Endothelial cell of umbilical vein (primary cell): ENCODE data around the gene MBNL2. TPM values are rescaled to one million over a fixed set of nuclear protein-coding genes. Genes with fewer than 3 reads are reported as not detected.

Experiments
- BruUV-seq: library from RNA; stranded (reverse); fragments of 400-500 nt; replicated peaks from 2 replicates; lab custom pipeline; 2021; lab: Mats Ljungman, UMichigan
- CTCF ChIA-PET: fragments of 300-600, 350-600 bp; sonication (Branson Sonifier 250); formaldehyde crosslinking; loops from one replicate; lab custom pipeline; 2021; ENCODE audit warnings: antibody characterized with exemption, inconsistent platforms; lab: Charles Lee
- POLR2A ChIA-PET: fragments of 300-600, 350-600 bp; sonication (Branson Sonifier 250); formaldehyde crosslinking; loops from one replicate; lab custom pipeline; 2021; ENCODE audit warnings: antibody characterized with exemption, inconsistent platforms; lab: Charles Lee
- DNase-seq: peaks from one replicate; pipeline ENCODE4 v3.0.0-alpha.2; 2011; ENCODE audit warnings: low read depth, low spot score
- FAIRE-seq: peaks from 2 replicates; lab custom pipeline; 2011; peaks lifted over from hg19 to GRCh38; lab: Jason Lieb, UNC
- H2AFZ ChIP-seq: 2 replicates; pipeline ENCODE4 v1.6.0; 2012; ENCODE audit warnings: low read depth, low read length, control low read depth, inconsistent platforms
- H3K27ac ChIP-seq: 2 replicates; pipeline ENCODE4 v1.5.1; 2011; ENCODE audit warnings: low read depth, mild to moderate bottlenecking, control low read depth, low read length, moderate library complexity; ENCODE audit not compliant: insufficient read depth
- H3K27me3 ChIP-seq, 2 experiments: 2 replicates each; pipeline versions ENCODE4 v1.6.0 to v1.6.1; 2011; ENCODE audit warnings: low read length in 2 of 2, mixed read lengths in 1 of 2; ENCODE audit not compliant: control insufficient read depth in 2 of 2, insufficient read depth in 2 of 2
- H3K36me3 ChIP-seq, 2 experiments: 2 replicates in 1 of 2; 3 replicates in 1 of 2; pipeline ENCODE4 v1.5.1; 2011; ENCODE audit warnings: low read length in 2 of 2, mild to moderate bottlenecking in 1 of 2, moderate library complexity in 1 of 2; ENCODE audit not compliant: control insufficient read depth in 2 of 2, insufficient read depth in 2 of 2; ENCODE audit errors: extremely low read depth in 1 of 2
- H3K4me1 ChIP-seq: 3 replicates; pipeline ENCODE4 v1.5.1; 2011; ENCODE audit warnings: mild to moderate bottlenecking, low read length; ENCODE audit not compliant: control insufficient read depth, insufficient read depth; ENCODE audit errors: extremely low read depth
- H3K4me2 ChIP-seq: 2 replicates; pipeline ENCODE4 v1.6.1; 2011; ENCODE audit warnings: low read length, control low read depth, mixed read lengths; ENCODE audit not compliant: insufficient read depth
- H3K4me3 ChIP-seq, 3 experiments: fragments of 200-600 bp in 1 of 3; sonication (generic), shearing (Covaris generic) in 1 of 3; replicated peaks in 1 of 3; 2 replicates each; pipeline ENCODE4 v1.5.1; 2011 to 2016; ENCODE audit warnings: control low read depth in 3 of 3, low read length in 3 of 3, mild to moderate bottlenecking in 2 of 3, inconsistent platforms in 1 of 3, low read depth in 1 of 3, moderate library complexity in 1 of 3; ENCODE audit not compliant: insufficient read depth in 1 of 3
- H3K79me2 ChIP-seq: 2 replicates; pipeline ENCODE4 v1.6.0; 2012; ENCODE audit warnings: low read length, inconsistent platforms; ENCODE audit not compliant: control insufficient read depth, insufficient read depth
- H3K9ac ChIP-seq: replicated peaks from 2 replicates; pipeline ENCODE3; 2011; ENCODE audit warnings: low read length, control low read depth; ENCODE audit not compliant: insufficient read depth; ENCODE audit errors: extremely low read depth
- H3K9me1 ChIP-seq: replicated peaks from 3 replicates; pipeline ENCODE4 v1.6.0; 2011; ENCODE audit warnings: mild to moderate bottlenecking, low read length; ENCODE audit not compliant: control insufficient read depth, insufficient read depth; ENCODE audit errors: extremely low read depth
- H3K9me3 ChIP-seq: replicated peaks from 2 replicates; pipeline ENCODE4 v1.5.1; 2012; ENCODE audit warnings: low read length, inconsistent platforms; ENCODE audit not compliant: control insufficient read depth, insufficient read depth
- H4K20me1 ChIP-seq: replicated peaks from 2 replicates; pipeline ENCODE3; 2011; ENCODE audit warnings: mild to moderate bottlenecking, low read length; ENCODE audit not compliant: control insufficient read depth, insufficient read depth; ENCODE audit errors: extremely low read depth
- CTCF ChIP-seq, 2 donors: IDR thresholded peaks; 1 replicate in 1 of 2; 2 replicates in 1 of 2; pipeline ENCODE4 v1.5.1; 2011; ENCODE audit warnings: low read length in 2 of 2, mild to moderate bottlenecking in 2 of 2, moderate library complexity in 2 of 2, control low read depth in 1 of 2, inconsistent platforms in 1 of 2, low read depth in 1 of 2; ENCODE audit not compliant: insufficient read depth in 1 of 2; ENCODE audit errors: extremely low read depth in 1 of 2
- EZH2 ChIP-seq: IDR thresholded peaks from 2 replicates; pipeline ENCODE4 v1.6.1; 2012; ENCODE audit warnings: borderline replicate concordance, low read depth, mild to moderate bottlenecking, moderate library complexity, low read length, inconsistent platforms; ENCODE audit not compliant: severe bottlenecking
- FOS ChIP-seq: IDR thresholded peaks from 2 replicates; pipeline ENCODE4 v1.6.1; 2011; ENCODE audit warnings: mild to moderate bottlenecking, low read length, moderate library complexity, borderline replicate concordance; ENCODE audit not compliant: insufficient read depth
- GATA2 ChIP-seq: IDR thresholded peaks from 2 replicates; pipeline ENCODE4 v1.7.0; 2011; ENCODE audit warnings: low read depth, mild to moderate bottlenecking, moderate library complexity, mixed read lengths, low read length; ENCODE audit not compliant: insufficient read length, insufficient read depth
- JUN ChIP-seq: IDR thresholded peaks from 2 replicates; pipeline ENCODE4 v1.6.1; 2011; ENCODE audit warnings: borderline replicate concordance, low read depth; ENCODE audit not compliant: insufficient read length, insufficient read depth
- MAX ChIP-seq: IDR thresholded peaks from 2 replicates; pipeline ENCODE4 v1.6.1; 2011; ENCODE audit not compliant: insufficient read depth, insufficient read length
- MYC ChIP-seq: IDR thresholded peaks from one replicate; pipeline ENCODE4 v1.6.1; 2011; ENCODE audit warnings: mild to moderate bottlenecking, low read depth, low read length
- POLR2A ChIP-seq: IDR thresholded peaks from 2 replicates; pipeline ENCODE4 v1.6.1; 2012; ENCODE audit warnings: low read depth, mild to moderate bottlenecking, control low read depth, low read length
- POLR2AphosphoS5 ChIP-seq: IDR thresholded peaks from 2 replicates; pipeline ENCODE4 v1.6.1; 2012; ENCODE audit warnings: low read depth, mild to moderate bottlenecking, control low read depth, low read length, moderate library complexity; ENCODE audit not compliant: insufficient read depth
- dilution Hi-C: fragments of 300-500 bp; cut with MboI; formaldehyde crosslinking; loops from one replicate; pipeline ENCODE4 v1.15.0; 2019; ENCODE audit warnings: low sequenced_read_pairs; ENCODE audit not compliant: extremely low pct_ligation_motif_present
- intact Hi-C: fragments of 100-400 bp; cut with micrococcal nuclease; formaldehyde crosslinking; loops from one replicate; pipeline ENCODE4 v1.10.0; 2022
- polyA plus RNA-seq, 4 experiments: library from polyadenylated mRNA; depleted of rRNA in 3 of 4; stranded (reverse) in 3 of 4; unstranded in 1 of 4; fragments of >200 nt; gene quantifications; 2 replicates each; pipeline versions ENCODE4 v1.2.1 to v1.2.3, GENCODE V29; 2011 to 2012; ENCODE audit warnings: missing spikeins in 1 of 4
- total RNA-seq: library from RNA; stranded (reverse); gene quantifications from 2 replicates; pipeline ENCODE4 v1.2.3, GENCODE V29; 2021

The MBNL2 gene
- total and polyA plus RNA-seq, 2 donors (not counting 3 experiments of a cell fraction or from before 2014, with no cell fraction given) = 32.9 to 76.5 TPM

GRCh38 chr13:97212601-97213040, 9.5 kb upstream of the MBNL2 start:
- H3K9me3 ChIP-seq = no peaks in the 10 kb centered on the region
- FAIRE-seq (peak; percentile 73), DNase-seq (peak; percentile 56)
- H3K9ac ChIP-seq = no peak overlapping the region
- TF ChIP-seq POLR2A (no peak), CTCF (IDR thresholded peaks at IDR 0.05; ENCODE audit: extremely low read depth in 1 of 2, insufficient read depth in 1 of 2, low read depth in 1 of 2, low read length in 2 of 2) (peak; percentile 52 to 72)
- H3K27ac ChIP-seq = no peak overlapping the region
- POLR2A ChIA-PET = interaction anchor here (0.6 kb wide), 1 partner anchor 1864 kb away, joined by 10 read pairs; no protein-coding TSS in a partner anchor
- BruUV-seq = no TSS peak
- H3K4me3 ChIP-seq = no peak overlapping the region
- intact Hi-C loops = loop anchor here (1.0 to 2.0 kb wide), 4 partner anchors 102 to 182 kb away; no protein-coding TSS in a partner anchor
- H4K20me1 ChIP-seq = no peaks in the 10 kb centered on the region
- H3K9me1 ChIP-seq = no peaks in the 10 kb centered on the region
- no peaks in the 10 kb centered on the region for H3K36me3 ChIP-seq
- dilution Hi-C loops = loop anchor here (25.0 kb wide), 1 partner anchor 100 kb away; no protein-coding TSS in a partner anchor
- no peak overlapping the region for H2AFZ ChIP-seq
- H3K79me2 ChIP-seq = no peaks in the 10 kb centered on the region
- H3K27me3 ChIP-seq = no peaks in the 10 kb centered on the region
- CTCF ChIA-PET = interaction anchor here (0.6 to 8.3 kb wide), 33 partner anchors 9 to 194 kb away, joined by 3 to 256 read pairs (median 4); partner anchors contain the start of gene MBNL2
- H3K4me2 ChIP-seq = no peak overlapping the region
- H3K4me1 ChIP-seq = no peaks in the 10 kb centered on the region

- intact Hi-C loops (no loop called here), dilution Hi-C loops (loop anchor here (25.0 kb wide), 1 partner anchor 103 kb away; no protein-coding TSS in a partner anchor)
- Histone ChIP-seq H3K36me3 (no peaks in the 10 kb centered on the region), H3K4me2 (no peak overlapping the region), H3K4me3 (no peak overlapping the region), H4K20me1 (no peaks in the 10 kb centered on the region), H3K9me1 (no peaks in the 10 kb centered on the region), H3K79me2 (no peaks in the 10 kb centered on the region), H3K9ac (no peak overlapping the region), H2AFZ (no peak overlapping the region), H3K27ac (no peak overlapping the region), H3K4me1 (no peaks in the 10 kb centered on the region), H3K27me3 (no peaks in the 10 kb centered on the region), H3K9me3 (no peaks in the 10 kb centered on the region)
- POLR2A ChIA-PET = no interaction called here
- TF ChIP-seq POLR2A (no peak), POLR2AphosphoS5 (no peak), CTCF (IDR thresholded peaks at IDR 0.05; ENCODE audit: extremely low read depth in 1 of 2, insufficient read depth in 1 of 2, low read depth in 1 of 2, low read length in 2 of 2) (no peak), GATA2 (no peak), MAX (no peak), EZH2 (no peak), FOS (no peak), MYC (no peak), JUN (no peak)
- FAIRE-seq (no peak), DNase-seq (no peak)
- CTCF ChIA-PET = interaction anchor here (0.8 to 8.3 kb wide), 4 partner anchors 102 to 197 kb away, joined by 3 to 256 read pairs (median 4); no protein-coding TSS in a partner anchor
- BruUV-seq = no TSS peak
Observed at GRCh38 chr13:97214921-97215320, 7.2 kb upstream of the MBNL2 start.
